AG09309 (cell line): Measurements from ENCODE around the gene TTBK1.

Experiments
- DNase-seq: peaks from one replicate; pipeline ENCODE4 v3.0.0-alpha.2; 2010; ENCODE audit warnings: low read depth
- H3K4me3 ChIP-seq: 2 replicates; pipeline ENCODE4 v1.5.1; 2011; ENCODE audit warnings: mild to moderate bottlenecking, low read depth, low read length, moderate library complexity; ENCODE audit not compliant: control insufficient read depth
- TF ChIP-seq, protein P1 (sequence below): IDR thresholded peaks from 2 replicates; pipeline ENCODE4 v1.5.1; 2011; ENCODE audit warnings: mild to moderate bottlenecking, low read depth, low read length, inconsistent platforms; ENCODE audit not compliant: insufficient read depth, control insufficient read depth; ENCODE audit errors: missing control alignments

TTBK1 gene

DNA sequence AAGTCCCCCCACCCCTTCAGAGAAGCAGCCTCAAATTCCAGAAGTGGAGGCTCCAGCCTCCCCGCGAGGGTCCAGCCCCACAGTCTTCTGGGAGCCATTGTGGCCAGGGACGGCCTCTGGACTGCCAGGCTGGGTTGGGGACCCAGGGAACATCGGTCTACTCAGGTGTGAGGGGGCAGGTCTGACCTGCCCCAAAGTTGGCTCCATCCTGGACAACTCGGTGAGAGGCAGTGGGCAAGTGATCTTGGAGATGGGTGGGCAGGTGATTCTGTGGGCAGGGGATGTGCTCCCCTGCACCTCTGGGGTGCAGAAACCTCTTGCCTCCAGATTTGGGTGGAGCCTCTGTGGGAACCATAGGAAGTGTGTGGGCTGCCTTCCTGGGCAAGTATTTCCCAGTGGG is 42.6 kb downstream of the TTBK1 start:
- no peak overlapping the region for H3K4me3 ChIP-seq
- DNase-seq, result no peak
- TF ChIP-seq, protein P1, sequence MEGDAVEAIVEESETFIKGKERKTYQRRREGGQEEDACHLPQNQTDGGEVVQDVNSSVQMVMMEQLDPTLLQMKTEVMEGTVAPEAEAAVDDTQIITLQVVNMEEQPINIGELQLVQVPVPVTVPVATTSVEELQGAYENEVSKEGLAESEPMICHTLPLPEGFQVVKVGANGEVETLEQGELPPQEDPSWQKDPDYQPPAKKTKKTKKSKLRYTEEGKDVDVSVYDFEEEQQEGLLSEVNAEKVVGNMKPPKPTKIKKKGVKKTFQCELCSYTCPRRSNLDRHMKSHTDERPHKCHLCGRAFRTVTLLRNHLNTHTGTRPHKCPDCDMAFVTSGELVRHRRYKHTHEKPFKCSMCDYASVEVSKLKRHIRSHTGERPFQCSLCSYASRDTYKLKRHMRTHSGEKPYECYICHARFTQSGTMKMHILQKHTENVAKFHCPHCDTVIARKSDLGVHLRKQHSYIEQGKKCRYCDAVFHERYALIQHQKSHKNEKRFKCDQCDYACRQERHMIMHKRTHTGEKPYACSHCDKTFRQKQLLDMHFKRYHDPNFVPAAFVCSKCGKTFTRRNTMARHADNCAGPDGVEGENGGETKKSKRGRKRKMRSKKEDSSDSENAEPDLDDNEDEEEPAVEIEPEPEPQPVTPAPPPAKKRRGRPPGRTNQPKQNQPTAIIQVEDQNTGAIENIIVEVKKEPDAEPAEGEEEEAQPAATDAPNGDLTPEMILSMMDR, result no peak

DNA sequence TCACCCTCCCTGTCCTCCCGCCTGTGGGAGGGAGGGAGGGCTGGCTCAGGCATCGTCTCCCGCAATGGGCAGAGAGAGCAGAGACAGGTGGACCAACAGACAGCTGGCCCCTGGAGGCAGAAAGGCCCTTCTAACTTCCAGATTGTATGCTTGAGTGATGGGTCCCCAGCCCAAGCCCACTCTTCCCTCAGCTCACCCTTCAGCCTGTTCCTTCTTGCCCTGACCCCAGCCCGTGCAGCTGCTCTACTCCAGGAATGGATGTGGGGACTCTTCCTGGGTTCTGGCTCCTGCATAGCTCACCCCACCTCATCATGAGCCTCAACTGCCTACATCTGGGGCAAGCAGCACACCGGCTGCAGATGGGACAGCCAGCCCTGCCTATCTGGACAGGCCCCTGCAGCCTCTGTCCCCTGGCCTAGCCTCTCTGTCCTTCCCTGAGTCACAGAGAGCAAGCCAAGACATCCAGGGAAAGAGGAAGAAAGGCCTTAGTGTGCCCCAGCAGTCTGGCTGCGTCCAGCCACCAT is 43.2 kb downstream of the TTBK1 start:
- TF ChIP-seq, protein P1, result no peak
- DNase-seq, result no peak
- H3K4me3 ChIP-seq, result no peak overlapping the region

DNA sequence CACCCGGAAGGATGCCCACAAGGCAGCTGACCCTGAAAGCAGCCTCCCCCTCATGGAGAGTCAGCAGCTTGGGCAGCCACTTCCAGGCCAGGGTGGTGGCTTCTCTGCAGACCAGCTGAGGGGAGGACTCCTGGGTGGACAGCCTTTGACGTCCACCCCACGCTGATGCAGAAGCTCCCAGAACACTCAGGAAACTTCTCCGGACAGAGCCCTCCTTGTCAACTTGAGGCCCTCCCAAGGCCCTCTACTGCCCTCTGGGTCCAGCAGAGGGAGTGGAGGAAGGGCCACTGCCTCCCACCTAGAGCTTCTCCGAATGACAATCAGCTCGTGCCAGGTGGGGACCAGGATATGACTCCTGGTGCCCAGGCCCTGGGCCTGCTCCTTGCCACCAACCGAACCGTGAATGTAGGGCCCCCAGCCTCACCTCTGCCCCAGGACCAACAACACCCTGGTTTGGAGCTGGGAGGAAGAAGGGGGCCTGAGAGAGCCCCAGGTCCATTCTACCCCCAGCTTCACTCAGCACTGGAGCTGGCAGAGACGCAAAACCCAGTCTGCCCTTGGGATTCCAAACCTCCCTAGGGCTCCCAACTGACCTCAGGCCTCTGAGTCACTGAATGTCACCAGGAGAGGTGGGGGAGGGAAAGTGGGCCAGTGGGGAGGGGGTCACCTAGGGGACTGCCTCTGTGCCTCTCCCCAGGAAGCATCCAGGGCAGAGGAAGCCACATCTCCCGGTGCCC is 43.9 kb downstream of the TTBK1 start:
- H3K4me3 ChIP-seq, result no peak overlapping the region
- DNase-seq, result no peak
- TF ChIP-seq, protein P1, result peak; percentile 25

DNA sequence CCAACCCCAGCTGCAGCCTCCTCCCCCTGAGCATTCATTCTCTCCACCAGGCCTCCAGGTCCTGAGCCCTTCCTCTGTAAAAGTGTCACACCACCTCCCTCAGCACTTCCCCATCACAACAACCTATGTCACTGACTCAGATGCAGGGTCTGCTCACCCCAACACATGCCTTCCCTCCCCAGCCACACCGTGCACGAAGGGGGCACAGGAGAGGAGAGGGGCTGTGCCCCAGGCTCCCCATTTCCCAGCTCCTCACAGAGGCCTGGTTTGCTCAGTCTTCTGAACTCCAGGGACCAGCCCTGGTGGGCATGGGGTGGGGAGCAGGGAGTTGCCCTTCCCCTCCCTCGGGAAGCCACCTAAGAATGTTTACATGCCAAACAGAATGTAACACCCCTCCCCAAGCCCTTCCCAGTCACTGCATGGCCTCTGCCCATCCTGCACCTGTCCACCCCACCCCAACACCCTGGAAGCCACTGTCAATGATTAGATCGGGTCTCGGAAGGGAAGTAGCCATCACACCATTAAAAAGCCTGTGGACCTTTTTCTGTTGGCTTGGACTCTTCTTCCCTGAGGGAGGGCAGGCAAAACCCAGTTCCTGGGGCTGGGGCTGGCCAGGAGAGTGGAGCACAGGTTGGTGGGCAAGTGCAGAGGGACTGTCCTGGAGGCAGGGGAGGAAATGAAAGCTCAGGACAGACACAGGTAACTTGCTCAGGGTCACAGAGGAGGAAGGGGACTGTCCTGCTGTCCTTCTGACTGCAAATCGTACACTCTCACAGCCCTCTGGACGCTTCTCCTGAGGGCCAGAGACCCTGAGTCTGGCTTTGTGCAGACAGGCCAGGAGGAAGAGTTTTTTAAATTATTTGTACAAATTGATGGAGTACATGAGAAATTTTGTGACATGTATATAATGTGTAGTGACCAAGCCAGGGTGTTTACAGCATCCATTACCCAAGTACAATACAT is 44.7 kb downstream of the TTBK1 start:
- TF ChIP-seq, protein P1, result no peak

DNA sequence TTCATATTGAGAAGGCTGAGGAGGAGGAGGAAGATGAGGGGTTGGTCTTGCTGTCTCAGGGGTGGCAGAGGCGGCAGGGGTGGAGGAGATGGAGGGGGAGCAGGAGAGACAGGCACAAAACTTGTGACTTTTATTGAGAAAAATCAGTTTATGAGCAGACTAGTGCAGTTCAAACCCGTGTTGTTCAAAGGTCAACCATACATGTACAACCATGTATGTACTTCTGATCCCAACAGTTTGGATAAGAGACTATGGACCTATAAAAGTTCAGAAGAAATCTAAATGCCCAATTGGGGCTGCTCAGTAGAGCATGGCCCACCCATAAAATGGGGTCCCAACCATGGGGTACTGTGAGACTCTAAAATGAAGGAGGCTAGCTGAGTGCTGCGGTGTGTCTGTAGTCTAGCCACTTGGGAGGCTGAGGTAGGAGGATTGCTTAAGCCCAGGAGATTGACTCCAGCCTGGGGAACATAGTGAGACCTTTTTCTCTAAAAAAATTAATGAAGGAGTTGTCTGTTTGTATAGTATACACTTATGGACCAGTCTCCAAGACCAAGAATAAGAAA is 47.1 kb downstream of the TTBK1 start:
- TF ChIP-seq, protein P1, result no peak
- H3K4me3 ChIP-seq, result no peak overlapping the region
- DNase-seq, result no peak

More for the DNA sequence above, 44.7 kb downstream of the TTBK1 start:
- no peak for DNase-seq
- H3K4me3 ChIP-seq, result no peak overlapping the region

DNA sequence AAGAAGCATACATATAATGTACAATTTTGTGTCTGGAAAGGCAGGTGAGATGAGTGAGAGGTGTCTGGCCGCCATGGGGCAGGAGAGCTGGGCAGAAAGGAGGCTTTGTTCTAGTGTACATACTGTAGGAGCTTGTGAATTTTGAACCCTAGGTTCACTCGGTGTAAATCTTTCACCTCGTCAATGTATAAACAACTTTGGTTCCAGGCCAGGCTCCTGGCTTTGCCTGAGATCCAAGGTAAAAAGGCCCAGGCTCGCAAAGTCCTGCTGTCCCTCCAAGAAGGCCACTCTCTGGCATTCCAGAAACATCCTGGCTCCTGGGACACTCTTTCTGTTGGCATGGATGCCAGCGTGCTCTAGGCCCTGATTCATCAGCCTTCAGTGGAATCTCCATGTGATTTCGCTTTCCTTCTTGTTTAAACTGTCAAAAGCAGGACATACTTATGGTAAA is 47.6 kb downstream of the TTBK1 start:
- TF ChIP-seq, protein P1, result no peak
- no peak for DNase-seq

More for the DNA sequence above, 47.6 kb downstream of the TTBK1 start:
- H3K4me3 ChIP-seq, result no peak overlapping the region
